ENCODE measurements around the gene PARD6B.
"Not testable (repeated sequence)": the region's sequence is repeated elsewhere in the genome, so short reads cannot be mapped to it uniquely, and the experiment has no call there.

The PARD6B gene

DNA sequence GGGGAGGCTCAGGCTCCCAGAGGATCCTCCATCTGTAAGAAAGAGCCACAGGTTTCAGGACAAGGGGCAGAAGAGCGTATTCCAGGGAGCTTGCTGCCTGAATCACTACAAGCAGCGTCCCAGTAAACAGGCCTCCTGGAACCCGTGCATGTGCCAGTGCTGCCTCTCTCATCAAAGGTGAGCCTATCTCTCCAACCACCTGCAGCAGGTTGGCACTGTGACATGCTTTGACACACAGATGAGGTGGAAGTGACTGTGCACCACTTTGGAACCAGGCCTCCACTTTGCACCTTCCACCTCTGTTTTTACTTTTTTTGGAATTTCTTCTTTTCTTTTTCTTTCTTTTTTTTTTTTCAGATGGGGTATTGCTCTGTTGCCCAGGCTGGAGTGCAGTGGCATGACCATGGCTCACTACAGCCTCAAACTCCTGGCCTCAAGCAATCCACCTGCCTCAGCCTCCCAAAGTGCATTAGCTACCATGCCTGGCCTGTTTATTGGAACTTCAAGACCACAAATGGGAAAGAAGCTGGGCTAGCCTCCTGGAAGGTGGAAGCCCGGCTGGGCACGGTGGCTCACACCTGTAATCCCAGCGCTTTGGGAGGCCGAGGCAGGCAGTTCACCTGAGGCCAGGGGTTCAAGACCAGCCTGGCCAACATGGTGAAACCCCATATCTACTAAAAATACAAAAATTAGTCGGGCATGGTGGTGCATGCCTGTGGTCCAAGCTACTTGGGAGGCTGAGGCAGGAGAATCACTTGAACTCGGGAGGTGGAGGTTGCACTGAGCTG, 27.5 kb upstream of the PARD6B start:
- DNase-seq, result not testable (repeated sequence)

DNA sequence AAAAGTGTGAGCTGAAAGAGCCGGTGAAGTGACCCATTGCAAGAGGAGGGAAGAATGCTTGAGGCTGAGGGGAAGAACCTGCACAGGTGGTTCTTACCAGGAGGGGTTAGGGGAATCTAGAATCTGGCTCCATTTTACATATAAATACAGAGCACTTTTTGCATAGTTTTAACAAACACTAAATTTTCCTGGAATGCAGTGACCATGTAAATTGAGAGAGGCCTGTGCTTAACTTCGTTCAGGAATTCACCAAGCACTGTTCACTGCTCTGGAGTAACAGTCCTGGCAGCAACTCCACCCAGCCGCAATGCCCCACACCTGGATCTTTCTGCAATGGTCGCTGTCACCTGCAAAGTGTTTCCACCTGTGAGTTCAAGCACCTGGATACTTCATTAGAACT, 26.9 kb upstream of the PARD6B start:
- DNase-seq, result no peak

DNA sequence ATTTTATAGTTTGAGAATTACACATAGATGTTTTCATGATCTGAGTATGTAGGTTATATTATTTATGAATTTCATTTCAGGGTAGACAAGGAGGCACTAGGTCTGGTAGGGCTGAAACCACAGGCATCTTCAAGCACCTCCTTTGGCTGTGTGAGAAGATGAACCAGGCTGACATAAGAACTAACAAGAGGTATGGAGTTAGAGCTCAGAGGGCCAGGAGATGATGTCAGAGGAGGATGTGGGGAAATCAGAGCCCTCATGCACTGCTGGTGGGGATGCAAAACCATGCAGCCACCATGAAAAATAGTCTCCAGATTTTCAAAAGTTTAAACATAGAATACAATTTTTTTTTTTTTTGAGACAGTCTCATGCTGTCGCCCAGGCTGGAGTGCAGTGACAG, 26.4 kb upstream of the PARD6B start:
- no peak for DNase-seq

DNA sequence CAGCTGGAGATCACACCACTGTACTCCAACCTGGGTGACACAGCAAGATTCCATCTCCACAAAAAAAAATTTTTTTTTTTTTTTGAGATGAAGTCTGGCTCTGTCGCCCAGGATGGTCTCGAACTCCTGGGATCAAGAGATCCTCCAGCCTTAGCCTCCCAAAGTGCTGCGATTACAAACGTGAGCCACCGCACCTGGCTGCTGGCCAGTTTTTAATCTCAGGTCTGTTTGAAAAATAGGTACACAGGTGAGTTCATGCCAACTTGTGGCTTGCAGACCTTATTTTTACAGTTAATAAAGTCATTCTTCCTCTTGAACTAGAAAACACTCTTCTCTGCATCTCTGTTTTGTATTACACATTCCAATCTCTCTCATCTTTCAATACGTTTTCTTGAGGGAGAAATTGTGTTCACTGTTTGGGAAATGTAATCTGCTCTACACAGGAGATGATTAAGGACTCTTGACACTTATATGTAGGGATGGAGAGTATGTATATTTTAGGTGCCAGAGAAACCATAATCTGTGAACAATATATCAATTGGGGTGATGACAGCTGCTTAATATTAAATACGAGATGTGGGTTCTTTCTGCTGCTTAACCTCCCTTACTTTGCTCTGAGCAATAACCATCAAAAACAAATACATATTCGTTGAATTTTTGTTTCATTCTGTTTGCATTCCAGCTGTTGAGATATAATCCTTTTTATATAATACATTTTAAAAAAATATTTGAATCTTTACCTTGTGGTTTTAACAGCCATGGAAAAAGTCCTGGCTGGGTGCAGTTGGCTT, 22.3 kb upstream of the PARD6B start:
- no peak for DNase-seq

DNA sequence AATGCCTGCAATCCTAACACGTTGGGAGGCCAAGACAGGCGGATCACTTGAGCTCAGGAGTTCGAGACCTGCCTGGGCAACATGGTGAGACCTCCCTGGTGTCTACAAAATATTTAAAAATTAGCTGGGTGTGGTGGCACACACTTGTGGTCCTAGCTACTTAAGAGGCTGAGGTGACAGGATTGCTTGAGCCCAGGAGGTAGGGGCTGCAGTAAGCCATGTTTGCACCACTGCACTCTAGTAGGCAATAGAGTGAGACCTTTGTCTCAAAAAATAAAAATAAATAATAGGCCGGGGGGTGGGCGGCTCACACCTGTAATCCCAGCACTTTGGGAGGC, 21.8 kb upstream of the PARD6B start:
- DNase-seq, result no peak

DNA sequence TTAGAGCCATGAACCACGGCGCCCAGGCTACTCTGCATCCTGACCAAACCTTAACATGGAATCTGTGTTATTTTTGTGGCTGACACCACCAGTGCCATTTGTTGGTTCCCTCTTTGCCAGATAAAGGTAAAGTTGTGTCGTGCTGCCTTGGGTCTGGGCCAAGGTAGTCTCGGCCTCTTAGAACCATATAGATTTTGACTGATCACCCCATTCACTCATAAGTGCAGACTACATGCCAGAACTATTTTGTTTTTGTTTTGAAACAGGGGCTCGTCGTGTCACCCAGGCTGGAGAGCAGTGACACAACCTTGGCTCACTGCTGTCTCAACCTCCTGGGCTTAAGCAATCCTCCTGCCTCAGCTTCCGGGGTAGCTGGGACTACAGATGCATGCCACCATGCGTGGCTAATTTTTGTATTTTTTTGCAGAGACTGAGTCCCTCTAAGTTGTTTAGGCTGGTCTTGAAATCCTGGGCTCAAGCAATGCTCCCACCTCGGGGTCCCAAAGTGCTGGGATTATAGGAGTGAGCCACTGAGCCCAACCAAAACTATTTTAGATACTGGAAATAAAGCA, 20.8 kb upstream of the PARD6B start:
- DNase-seq, result peak; percentile 40

DNA sequence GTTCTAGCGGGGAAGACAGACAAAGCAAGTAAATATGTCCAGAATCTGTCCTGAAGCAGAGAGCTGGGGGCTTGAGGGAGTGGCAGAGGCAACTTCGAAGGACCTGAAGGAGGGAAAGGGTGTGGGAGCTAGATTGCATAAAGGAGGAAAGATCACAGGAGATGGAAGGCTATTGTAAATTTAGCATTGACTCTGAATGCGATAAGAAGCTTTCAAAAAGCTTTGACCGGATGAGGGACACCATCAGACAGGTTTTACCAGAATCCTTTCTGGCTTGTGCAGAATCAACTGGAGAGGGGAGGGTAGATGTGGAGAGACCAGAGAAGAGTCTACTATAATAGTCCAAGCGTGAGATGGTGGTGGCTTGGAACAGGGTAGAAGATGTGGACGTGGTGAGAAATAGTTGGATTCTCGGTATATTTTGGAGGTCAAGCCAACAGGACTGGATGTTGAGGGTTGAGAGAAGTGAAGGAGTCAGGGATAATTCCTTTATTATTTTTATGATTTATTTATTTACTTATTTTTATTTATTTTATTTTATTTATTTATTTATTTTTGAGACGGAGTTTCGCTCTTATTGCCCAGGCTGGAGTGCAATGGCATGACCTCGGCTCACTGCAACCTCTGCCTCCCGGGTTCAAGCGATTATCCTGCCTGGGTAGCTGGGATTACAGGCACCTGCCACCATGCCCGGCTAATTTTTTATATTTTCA, 20.1 kb upstream of the PARD6B start:
- DNase-seq, result no peak

DNA sequence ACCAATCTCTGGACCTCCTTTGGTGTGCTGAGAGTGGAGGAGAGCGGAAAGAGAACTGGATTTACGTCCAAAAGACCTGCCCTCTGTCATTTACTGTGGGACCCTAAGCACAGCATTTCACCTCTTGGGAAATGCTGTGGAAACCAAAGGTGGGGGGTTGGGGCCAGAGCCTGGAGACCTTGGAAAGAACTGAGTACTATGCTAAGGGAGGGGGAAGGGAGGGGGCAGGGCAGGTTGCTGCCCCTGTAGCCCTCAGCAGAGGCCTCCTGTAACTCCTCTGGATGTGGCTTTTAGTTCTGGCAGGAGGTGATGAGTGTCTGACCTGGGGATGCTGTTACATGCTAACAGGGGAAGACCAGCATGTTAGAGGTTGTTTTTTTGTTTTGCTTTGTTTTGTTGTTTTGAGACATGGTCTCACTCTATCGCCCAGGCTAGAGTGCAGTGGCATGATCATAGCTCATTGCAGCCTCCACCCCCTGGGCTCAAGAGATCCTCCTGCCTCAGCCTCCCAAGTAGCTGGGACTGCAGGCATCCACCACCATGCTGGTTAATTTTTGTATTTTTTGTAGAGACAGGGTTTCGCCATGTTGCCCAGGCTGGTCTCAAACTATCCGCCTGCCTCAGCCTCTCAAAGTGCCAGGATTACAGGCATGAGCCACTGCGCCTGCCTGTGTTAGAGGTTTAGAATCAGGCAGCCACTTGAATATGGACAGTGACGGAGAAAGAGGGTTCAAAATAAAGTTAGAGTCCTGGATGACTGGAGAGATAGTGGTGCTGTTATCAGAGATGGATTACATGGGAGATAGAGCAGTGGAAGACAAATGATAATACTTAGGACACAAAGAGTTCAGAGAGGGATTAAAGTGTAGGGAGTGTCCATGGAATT, 18.4 kb upstream of the PARD6B start:
- DNase-seq, result no peak

DNA sequence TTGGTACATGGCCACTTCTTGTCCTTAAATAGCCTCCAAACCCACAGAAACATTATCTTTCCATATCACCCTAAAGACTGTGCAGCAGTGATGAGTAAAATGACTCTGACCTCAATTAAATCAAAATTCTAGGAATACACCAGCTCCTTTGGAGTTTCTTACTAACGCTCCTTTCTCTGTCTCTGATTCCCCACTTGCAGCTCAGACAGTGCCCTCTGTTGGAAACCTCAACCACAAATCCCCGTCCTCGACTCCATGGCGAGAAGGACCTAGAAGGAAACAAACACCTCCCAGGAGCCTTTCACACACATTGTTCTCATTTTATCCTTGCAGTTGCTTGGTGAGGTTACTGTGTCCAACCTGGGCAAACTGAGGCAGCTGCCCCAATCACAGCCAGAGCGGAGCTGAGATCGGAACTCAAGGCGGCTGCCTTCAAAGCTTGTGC, 17.7 kb upstream of the PARD6B start:
- no peak for DNase-seq

DNA sequence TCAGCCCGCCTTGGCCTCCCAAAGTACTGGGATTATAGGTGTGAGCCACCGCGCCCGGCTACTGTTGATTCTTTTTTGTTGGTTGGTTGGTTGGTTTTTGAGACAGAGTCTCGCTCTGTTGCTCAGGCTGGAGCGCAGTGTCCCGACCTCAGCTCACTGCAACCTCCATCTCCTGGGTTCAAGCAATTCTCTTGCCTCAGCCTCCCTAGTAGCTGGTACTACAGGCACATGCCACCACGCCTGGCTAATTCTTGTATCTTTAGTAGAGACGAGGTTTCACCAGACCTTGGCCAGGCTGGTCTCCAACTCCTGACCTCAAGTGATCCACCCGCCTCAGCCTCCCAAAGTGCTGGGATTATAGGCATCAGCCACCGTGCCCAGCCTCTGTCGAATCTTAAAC, 17.0 kb upstream of the PARD6B start:
- not testable (repeated sequence) for DNase-seq

DNA sequence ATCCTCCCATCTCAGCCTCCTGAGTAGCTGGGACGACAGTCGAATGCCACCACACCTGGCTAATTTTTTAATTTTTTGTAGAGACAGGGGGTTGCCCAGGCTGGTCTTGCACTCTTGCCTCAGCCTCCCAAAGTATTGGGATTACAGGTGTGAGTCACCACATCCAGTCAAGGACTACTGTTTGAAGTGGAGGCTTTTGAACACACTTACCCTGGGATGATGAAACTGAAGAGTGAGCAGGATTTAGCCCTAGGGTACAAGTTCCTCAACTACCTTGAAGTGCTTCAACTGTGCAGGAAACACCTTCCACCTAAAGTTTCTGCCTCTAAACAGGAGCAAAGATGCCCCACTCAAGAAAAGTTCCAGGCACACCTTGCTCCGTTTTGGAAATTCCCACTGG, 15.7 kb upstream of the PARD6B start:
- no peak for DNase-seq

DNA sequence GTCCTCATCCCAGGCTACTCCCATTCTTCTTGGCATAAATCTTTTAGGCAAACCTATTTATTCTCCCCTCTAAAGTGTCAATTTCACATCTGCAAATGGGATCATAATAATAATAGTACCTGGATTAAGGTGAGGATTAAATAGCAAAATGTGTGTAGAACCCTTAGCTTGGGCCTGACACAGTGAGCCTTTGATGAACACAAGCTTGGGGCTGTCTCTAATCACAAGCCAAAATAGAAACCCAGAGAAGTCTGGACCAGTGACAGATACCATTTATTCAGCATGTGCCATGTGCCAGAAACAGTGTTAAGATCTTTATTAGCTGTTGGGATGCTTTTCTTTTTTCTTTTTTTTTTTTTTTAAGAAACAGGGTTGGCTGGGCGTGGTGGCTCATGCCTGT, 14.9 kb upstream of the PARD6B start:
- no peak for DNase-seq

DNA sequence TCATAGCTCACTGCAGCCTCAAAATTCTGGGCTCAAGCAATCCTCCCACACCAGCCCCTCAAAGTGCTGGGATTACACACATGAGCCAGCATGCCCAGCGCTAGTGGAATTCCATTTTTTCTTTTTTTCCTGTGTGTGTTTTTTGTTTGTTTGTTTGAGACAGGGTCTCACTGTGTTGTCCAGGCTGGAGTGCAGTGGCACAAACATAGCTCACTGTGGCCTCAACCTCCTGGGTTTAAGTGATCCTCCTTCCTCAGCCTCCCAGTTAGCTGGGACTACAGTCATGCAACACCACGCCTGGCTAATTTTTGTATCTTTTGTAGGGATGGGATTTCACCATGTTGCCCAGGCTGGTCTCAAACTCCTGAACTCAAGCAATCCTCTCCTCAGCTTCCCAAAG, 14.1 kb upstream of the PARD6B start:
- no peak for DNase-seq

DNA sequence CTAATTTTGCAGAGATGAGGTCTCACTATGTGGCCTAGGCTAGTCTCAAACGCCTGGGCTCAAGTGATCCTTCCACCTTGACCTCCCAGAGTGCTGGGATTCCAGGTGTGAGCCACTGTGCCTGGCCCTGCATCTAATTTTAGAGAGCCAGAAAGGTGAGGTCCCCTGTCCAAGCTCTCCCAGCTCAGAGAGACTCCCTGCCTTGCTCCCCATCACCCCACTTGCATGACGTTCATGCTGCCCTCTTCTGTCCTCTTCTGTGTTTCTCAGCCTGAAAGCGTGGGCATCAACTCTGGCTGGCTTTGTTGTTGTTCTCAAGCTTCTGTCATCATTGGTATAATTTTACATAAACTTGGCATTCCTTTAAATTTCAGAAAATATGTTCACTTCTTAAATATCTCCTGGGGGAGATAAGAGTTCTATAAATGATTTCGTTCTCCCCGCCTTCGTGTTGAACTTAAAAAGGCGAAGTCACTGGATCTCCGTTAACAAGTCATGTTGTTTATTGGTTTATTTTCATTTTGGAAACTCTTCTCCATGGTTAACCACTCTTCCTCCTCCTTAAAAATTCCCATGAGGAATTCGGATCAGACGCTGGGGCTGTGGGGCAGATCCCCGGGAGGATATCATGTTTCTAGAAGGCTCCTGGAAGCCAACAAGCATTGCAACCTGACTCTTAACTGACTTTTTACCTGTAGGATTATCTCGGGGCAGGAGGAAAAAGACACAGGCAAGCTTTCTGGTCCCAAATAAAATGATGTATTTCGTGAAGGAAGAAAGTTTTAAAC, 13.2 kb upstream of the PARD6B start:
- no peak for DNase-seq

DNA sequence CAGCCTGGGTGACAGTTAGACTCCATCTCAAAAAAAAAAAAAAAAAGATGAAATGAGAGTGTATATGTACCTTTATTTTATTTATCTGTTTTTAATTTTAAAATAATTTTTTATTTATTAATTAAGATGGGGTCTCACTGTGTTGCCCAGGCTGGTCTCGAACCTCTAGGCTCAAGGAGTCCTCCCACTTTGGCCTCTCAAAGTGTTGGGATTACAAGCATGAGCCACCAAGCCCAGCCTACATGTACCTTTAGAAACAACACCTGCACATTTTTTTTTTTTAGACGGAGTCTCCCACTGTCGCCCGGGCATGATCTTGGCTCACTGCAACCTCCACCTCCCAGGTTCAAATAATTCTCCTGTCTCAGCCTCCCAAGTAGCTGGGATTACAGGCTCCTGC, 12.1 kb upstream of the PARD6B start:
- DNase-seq, result no peak

DNA sequence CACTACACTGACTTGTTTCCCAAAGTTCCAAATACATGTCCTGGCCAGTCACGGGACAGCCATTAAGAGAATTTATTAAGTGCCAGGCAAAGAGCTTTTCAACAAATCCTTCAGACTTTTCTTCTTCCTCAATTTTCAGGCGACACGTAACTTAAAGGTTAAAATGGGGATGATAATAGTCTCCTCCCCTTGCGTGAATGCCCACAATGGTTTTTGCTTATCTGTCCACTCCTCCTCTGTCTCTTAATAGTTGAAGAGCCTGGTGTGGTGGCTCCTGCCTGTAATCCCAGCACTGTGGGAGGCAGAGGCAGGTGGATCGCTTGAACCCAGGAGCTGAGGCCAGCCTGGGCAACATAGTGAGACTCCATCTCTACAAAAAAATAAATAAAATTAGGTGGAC, 11.4 kb upstream of the PARD6B start:
- DNase-seq, result no peak

DNA sequence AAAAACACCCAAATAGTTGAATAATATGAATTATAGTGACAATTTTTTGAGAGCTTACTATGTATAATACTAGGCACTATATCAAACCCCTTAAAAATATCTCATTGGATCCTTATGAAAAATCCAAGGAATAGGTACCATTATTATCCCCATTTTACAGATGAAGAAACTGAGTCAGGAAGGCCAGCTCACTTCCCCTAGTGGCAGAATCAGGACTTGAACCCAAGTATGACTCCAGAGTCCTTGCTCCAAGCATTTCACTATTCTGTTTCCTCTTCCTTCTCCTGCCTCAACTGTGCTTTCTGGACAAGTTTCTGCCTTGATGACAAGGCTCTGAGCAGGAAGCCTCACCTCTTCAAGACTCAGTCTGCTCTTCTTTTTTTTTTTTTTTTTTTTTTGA, 10.8 kb upstream of the PARD6B start:
- no peak for DNase-seq

DNA sequence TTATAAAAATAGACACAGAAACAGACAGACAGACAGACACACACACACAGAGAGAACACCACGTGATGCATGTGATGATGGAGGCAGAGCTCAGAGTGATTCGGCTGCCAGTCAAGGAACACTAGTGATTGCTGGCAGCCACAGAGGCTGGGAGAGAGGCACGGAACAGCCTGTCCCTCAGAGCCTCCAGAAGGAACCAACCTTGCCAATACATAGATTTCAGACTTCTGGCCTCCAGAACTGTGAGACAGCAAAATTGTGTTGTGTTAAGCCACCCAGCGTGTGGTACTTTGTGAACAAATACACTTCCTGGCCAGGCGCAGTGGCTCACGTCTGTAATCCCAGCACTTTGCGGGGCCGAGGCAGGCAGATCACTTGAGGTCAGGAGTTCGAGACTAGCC, 9.5 kb upstream of the PARD6B start:
- DNase-seq, result no peak

DNA sequence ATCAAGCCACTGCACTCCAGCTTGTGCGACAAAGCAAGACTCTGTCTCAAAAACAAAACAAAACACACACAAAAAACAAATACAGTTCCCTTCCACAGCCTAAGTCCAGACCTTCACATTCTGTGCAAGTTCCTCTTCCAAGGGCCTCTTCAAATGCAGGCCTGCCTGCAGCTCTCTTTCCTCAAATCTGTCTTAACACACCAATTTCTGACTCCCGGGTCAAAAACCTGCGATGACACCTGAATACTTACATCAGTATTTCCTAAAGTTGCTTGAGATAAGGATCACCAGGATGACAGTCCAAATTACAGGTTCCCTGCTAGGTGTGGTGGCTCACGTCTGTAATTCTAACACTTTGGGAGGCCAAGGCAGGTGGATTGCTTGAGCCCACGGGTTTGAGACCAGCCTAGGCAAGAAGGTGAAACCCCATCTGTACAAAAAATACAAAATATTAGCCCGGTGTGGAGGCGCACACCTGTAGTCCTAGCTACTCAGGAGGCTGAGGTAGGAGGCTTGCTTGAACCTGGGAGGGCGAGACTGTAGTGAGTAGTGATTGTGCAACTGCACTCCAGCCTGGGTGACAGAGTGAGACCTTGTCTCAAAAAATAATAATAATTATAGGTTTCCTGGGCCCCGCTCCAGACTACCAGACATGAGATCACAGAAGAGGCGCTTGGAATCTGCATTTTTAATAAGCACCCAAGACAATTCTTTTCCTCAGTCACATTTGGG, 8.8 kb upstream of the PARD6B start:
- DNase-seq, result no peak

DNA sequence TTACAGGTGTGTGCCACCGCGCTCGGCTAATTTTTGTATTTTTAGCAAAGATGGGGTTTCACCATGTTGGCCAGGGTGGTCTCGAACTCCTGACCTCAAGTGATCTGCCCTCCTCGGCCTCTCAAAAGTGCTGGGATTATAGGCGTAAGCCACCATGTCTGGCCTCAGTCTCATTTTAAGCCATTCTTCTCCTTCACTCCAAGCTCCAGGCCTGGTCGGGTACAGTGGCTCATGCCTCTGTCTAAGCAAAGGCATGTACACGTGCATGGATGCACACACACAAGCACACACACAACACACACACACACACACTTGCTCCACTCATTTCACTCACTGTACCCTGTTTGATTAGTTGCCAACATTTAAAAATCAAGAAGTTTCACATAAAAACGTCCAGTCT, 7.7 kb upstream of the PARD6B start:
- DNase-seq, result no peak
